SK-N-MC (cell line): ENCODE data around the gene SH2D4B.
A peak's percentile ranks its signal among the peaks of the same experiment; 100 is the strongest.
"Not testable (repeated sequence)": the region's sequence is repeated elsewhere in the genome, so short reads cannot be mapped to it uniquely, and the experiment has no call there.

Experiments
- DNase-seq: peaks from one replicate; pipeline ENCODE4 v3.0.0-alpha.2; 2011; ENCODE audit warnings: low read depth, low spot score
- H3K27ac ChIP-seq: fragments of 200-600 bp; sonication (generic); 2 replicates; pipeline ENCODE4 v1.5.1; 2016; ENCODE audit warnings: mixed run types
- H3K36me3 ChIP-seq: fragments of 200-600 bp; sonication (generic); 2 replicates; pipeline ENCODE4 v1.6.1; 2017; ENCODE audit warnings: antibody characterized with exemption, low read length, mixed read lengths; ENCODE audit not compliant: insufficient read depth
- H3K4me3 ChIP-seq: fragments of 200-600 bp; sonication (generic); 2 replicates; pipeline ENCODE4 v1.5.1; 2016
- H3K9ac ChIP-seq: fragments of 200-600 bp; sonication (generic); 2 replicates; pipeline ENCODE4 v1.8.0; 2017; ENCODE audit warnings: mixed run types, mixed read lengths; ENCODE audit not compliant: insufficient read length
- H3K9me3 ChIP-seq: fragments of 200-600 bp; sonication (generic); 2 replicates; pipeline ENCODE4 v1.6.1; 2017; ENCODE audit warnings: low read depth, mild to moderate bottlenecking, antibody characterized with exemption, low read length, moderate library complexity, mixed read lengths
- EZH2 ChIP-seq: fragments of 200-600 bp; sonication (generic); IDR thresholded peaks from one replicate; pipeline ENCODE4 v1.6.1; 2017; ENCODE audit warnings: antibody characterized with exemption
- FOXP2 ChIP-seq: optimal IDR thresholded peaks from 2 replicates; pipeline ENCODE3; 2011; ENCODE audit warnings: mild to moderate bottlenecking, moderate library complexity; ENCODE audit not compliant: insufficient read depth; ENCODE audit errors: extremely low read length, control extremely low read depth
- POLR2AphosphoS5 ChIP-seq: IDR thresholded peaks from 2 replicates; pipeline ENCODE4 v1.6.1; 2012; ENCODE audit warnings: mild to moderate bottlenecking, low read depth, low read length, borderline replicate concordance

SH2D4B gene

DNA sequence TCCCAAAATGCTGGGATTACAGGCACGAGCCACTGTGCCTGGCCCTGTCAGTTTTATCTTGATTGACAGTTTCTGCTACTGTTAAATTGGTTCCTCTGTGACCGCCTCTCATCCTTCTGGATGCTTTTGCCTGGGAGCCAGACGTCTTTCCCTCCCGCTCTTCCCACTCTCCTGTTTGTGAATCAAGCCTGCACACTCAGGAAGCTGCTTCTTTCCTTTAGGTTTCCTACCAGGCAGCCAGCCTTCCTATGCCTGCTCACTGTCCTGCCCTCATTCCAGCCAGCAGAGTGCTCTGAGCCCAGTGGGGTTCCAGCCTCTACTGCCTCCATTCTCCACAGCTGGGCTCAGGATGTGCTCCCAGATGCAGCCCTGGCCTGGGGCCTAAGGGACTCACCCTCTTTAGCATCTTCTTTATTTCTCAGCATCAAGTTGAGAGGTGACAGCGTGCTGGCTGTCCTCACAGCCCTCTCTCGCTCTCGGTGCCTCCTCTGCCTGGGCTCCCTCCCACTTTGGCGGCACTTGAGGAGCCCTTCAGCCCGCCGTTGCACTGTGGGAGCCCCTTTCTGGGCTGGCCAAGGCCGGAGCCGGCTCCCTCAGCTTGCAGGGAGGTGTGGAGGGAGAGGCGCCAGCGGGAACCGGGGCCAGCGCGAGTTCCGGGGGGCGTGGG is 5.1 kb downstream of the SH2D4B start:
- no peaks in the 10 kb centered on the region for H3K36me3 ChIP-seq
- H3K9ac ChIP-seq = no peak overlapping the region
- no peak for DNase-seq
- no peak overlapping the region for H3K27ac ChIP-seq
- no peaks in the 10 kb centered on the region for H3K9me3 ChIP-seq
- TF ChIP-seq FOXP2 (no peak), POLR2AphosphoS5 (no peak)
- no peak overlapping the region for H3K4me3 ChIP-seq

DNA sequence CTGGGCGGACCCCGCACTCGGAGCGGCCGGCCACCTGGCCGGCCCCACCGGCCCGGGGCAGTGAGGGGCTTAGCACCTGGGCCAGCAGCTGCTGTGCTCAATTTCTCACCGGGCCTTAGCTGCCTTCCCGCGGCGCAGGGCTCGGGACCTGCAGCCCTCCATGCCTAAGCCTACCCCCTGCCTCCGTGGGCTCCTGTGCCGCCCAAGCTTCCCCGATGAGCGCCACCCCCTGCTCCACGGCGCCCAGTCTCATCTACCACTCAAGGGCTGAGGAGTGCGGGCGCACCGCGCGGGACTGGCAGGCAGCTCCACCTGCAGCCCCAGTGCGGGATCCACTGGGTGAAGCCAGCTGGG is 5.6 kb downstream of the SH2D4B start:
- not testable (repeated sequence) for H3K9ac ChIP-seq, H3K9me3 ChIP-seq, H3K4me3 ChIP-seq, H3K27ac ChIP-seq, DNase-seq, H3K36me3 ChIP-seq

DNA sequence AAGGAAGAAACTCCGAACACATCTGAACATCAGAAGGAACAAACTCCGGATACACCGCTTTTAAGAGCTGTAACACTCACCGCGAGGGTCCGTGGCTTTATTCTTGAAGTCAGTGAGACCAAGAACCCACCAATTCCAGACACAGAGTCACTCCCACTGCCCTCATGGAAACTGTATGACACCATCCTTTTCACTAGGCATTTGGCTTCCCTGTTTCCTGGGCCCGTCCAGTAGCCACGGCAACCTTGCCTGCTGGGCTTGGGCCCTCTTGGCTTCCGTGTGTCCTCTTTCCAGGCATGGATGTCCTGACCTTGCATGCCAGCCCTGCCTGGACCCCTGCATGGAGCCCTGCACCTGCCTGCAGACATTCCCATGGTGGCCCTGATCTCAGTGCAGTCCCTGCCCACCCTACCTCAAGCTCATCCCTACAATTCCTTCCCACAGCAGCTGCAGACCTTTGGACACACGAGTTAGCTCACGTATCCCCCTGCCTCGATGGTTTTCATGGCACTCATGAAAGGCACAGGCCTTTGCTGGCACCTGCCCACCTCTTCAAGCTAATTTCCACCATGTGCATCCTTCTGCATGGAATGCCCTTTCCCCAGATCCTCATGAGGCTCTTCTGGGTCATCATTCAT is 6.7 kb downstream of the SH2D4B start:
- Histone ChIP-seq H3K4me3 (no peak overlapping the region), H3K36me3 (no peaks in the 10 kb centered on the region), H3K27ac (no peak overlapping the region), H3K9me3 (no peaks in the 10 kb centered on the region), H3K9ac (no peak overlapping the region)
- TF ChIP-seq EZH2 (no peak), FOXP2 (no peak), POLR2AphosphoS5 (no peak)
- no peak for DNase-seq

DNA sequence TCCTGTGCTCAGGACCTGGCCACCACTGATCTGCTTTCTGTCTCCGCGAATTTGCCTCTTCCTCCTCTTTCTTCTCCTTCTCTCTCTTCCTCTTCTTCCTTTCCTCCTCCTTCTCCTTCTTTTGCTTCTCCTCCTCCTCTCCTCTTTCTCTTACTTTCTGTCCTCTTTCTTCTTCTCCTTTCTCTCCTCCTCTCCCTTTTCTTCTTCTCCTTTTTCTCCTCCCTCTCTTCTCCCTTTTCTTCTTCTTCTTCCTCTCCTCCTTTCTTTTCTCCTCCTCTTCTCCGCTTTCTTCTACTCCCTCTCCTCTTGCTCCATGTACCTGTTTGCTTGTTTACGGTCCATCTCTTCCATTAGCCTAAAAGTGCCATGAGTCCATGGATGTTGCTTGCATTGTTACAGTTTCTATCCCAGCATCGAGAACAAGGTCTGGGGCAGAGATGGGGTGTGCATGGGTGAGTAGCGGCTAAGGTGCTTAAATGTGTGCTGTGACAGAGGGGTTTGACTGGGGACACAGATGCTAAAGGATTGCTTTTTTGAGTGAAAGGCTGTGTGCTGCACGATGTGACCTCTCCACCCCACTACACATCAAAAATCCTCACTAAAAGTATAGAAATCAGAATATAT is 7.7 kb downstream of the SH2D4B start:
- Histone ChIP-seq H3K36me3 (no peaks in the 10 kb centered on the region), H3K9ac (no peak overlapping the region), H3K9me3 (no peaks in the 10 kb centered on the region), H3K4me3 (no peak overlapping the region), H3K27ac (no peak overlapping the region)
- DNase-seq = no peak
- TF ChIP-seq FOXP2 (no peak), POLR2AphosphoS5 (no peak)

DNA sequence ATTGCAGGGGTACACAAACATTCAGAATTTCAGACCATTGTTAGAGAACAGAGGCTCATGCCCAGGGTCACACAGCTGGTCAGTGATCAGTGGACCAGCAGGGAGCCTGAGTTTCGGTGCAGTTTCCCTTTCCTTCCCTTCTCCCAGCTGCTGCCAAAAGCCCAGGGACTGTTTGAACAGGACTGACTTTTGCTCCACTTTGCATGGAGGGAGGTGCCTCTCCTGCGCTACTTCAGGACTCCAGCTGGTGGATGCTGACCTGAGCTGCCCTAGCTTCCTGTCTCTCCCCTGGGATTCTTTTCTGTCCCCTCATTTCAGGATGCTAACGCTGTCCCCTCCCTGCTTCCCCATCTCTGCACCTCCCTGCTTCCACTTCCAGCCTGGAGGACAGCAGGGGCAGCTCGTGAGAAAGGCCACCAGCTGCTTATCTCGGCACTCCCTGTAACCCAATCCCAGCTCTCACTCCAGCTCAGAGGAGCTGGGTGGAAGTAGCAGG is 14.5 kb downstream of the SH2D4B start:
- no peak overlapping the region for H3K27ac ChIP-seq
- H3K4me3 ChIP-seq = no peak overlapping the region
- H3K9me3 ChIP-seq = no peaks in the 10 kb centered on the region
- H3K36me3 ChIP-seq = no peaks in the 10 kb centered on the region
- TF ChIP-seq EZH2 = no peak
- TF ChIP-seq FOXP2 = no peak
- TF ChIP-seq POLR2AphosphoS5 = no peak
- DNase-seq = no peak
- no peak overlapping the region for H3K9ac ChIP-seq

DNA sequence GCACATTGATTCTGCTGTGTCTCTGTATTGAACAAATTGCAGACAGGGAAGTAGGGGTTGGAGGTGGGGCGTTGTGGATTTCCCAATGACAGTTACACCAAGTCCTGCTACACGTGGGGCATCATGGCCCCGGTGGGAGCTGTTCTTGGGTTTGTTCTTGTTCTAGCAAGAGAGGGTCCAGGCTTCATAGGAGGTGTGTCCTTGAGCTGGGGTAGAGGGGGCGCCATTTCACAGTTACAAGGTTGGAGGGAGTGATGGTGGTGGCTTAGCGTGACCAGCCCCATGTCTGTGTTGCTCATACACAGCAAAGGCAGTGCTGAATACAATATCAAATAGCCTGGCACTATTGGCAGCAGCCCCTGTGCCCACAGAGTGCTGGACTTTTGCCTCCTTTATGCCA is 15.7 kb downstream of the SH2D4B start:
- Histone ChIP-seq H3K9ac (no peak overlapping the region), H3K36me3 (no peaks in the 10 kb centered on the region), H3K9me3 (no peaks in the 10 kb centered on the region), H3K27ac (no peak overlapping the region), H3K4me3 (no peak overlapping the region)
- DNase-seq = no peak
- TF ChIP-seq FOXP2 = no peak

DNA sequence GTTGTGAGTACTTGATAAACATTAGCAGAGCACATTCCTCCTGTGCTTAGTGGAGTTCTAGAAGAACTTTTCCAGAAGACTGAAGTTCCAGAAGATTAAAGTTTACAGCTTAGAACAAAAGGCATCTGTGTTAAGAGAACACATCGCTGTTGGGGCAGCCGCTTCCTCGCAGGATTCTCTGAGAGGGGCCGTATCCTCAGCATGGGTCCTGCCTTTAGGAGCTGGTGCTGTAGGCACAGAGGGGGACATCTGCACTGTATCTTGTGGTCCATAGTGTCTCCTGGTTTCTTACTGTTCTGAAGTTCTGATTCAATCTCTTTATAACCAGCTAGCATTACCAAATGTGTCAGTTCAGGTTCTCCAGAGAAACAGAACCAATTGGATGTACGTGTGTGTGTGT is 16.3 kb downstream of the SH2D4B start:
- no peak for DNase-seq
- TF ChIP-seq EZH2 = no peak
- TF ChIP-seq FOXP2 = no peak
- no peak for TF ChIP-seq POLR2AphosphoS5
- H3K27ac ChIP-seq = no peak overlapping the region
- no peaks in the 10 kb centered on the region for H3K36me3 ChIP-seq
- no peak overlapping the region for H3K9ac ChIP-seq
- no peak overlapping the region for H3K4me3 ChIP-seq
- H3K9me3 ChIP-seq = no peaks in the 10 kb centered on the region

DNA sequence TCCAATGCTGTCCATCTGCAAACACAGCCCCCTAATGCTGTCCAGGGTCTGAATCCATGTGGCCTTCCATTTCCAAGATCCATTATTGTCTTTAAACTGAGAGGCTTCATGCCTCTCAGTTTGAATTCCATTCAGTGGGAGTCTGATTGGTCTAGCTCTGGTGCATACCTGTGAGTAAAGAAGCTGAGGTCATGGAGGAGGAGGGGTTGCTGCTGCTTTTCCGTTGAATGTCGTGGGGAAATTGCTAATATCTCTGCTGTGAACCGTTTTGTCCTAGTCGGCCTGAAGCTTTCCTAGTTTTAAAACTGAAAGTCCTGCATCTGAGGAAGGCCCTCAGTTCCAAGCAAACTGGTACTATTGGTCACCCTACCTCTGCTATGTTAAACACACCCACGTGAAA is 17.7 kb downstream of the SH2D4B start:
- H3K27ac ChIP-seq = no peak overlapping the region
- H3K4me3 ChIP-seq = no peak overlapping the region
- TF ChIP-seq POLR2AphosphoS5 (no peak), FOXP2 (no peak)
- no peak overlapping the region for H3K9ac ChIP-seq
- no peak for DNase-seq
- no peaks in the 10 kb centered on the region for H3K9me3 ChIP-seq
- no peaks in the 10 kb centered on the region for H3K36me3 ChIP-seq

DNA sequence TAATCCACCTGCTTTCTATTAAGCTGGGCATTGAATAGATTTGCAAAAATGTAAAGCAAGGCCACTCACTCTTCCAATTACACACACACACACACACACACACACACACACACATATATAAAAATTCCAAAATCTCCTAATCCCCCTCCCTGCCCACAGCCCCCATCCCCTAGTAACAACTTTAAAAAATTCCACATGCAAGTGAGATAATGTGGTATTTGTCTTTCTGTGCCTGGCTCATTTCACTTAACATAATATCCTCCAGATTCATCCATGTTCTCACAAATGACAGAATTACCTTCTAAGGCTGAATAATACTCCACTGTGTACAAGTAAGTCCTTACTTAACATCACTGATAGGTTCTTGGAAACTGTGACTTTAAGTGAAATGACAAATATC is 24.2 kb downstream of the SH2D4B start:
- Histone ChIP-seq H3K9ac (no peak overlapping the region), H3K9me3 (no peaks in the 10 kb centered on the region), H3K4me3 (no peak overlapping the region), H3K27ac (peak overlapping the region; percentile 31; the same call in 1 of the 2 replicates), H3K36me3 (no peaks in the 10 kb centered on the region)
- no peak for DNase-seq
- no peak for TF ChIP-seq EZH2
- TF ChIP-seq POLR2AphosphoS5 = no peak
- no peak for TF ChIP-seq FOXP2

DNA sequence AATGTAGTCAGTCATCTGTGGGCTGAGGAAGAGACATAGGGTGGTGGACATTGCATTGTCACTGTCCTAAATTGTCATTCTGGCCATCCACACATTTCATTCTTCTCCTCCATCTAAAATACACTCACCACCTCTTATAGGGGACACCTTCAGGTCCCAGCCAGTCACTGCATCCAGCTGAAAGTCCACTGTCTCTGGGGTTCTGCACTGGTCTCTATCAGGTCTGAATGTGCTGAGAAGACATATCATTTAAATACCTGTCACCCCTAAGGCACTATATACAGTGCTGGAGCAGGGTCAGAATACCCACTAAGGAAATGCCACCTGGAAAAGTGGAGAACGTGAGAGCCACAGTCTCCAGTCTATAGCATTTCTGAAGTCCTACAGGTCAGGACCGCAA is 29.6 kb downstream of the SH2D4B start:
- no peaks in the 10 kb centered on the region for H3K9me3 ChIP-seq
- no peak overlapping the region for H3K9ac ChIP-seq
- no peak overlapping the region for H3K27ac ChIP-seq
- DNase-seq = no peak
- no peak for TF ChIP-seq FOXP2
- TF ChIP-seq EZH2 = no peak
- no peak for TF ChIP-seq POLR2AphosphoS5
- no peaks in the 10 kb centered on the region for H3K36me3 ChIP-seq
- no peak overlapping the region for H3K4me3 ChIP-seq
